Duodenal mucosa (tissue), 2 donors: ENCODE measurements around the gene RIT2.

Source experiments
- H3K27ac ChIP-seq: one replicate; pipeline ENCODE4 v1.7.0; 2013; ENCODE audit warnings: low read depth, low read length
- H3K27me3 ChIP-seq, 2 donors: one replicate each; pipeline ENCODE4 v1.7.0; 2013; ENCODE audit warnings: low read length in 2 of 2, control low read depth in 1 of 2; ENCODE audit not compliant: insufficient read depth in 2 of 2, control insufficient read depth in 1 of 2
- H3K36me3 ChIP-seq, 2 donors: one replicate each; pipeline ENCODE4 v1.7.0; 2013; ENCODE audit warnings: low read length in 2 of 2, control low read depth in 1 of 2; ENCODE audit not compliant: insufficient read depth in 2 of 2, control insufficient read depth in 1 of 2
- H3K4me1 ChIP-seq, 2 donors: one replicate each; pipeline ENCODE4 v1.7.0; 2013; ENCODE audit warnings: low read length in 2 of 2, control low read depth in 1 of 2; ENCODE audit not compliant: insufficient read depth in 2 of 2, control insufficient read depth in 1 of 2
- H3K4me3 ChIP-seq, 2 donors: one replicate each; pipeline ENCODE4 v1.7.0; 2013; ENCODE audit warnings: low read length in 2 of 2, low read depth in 1 of 2
- H3K9ac ChIP-seq, 2 donors: one replicate each; pipeline ENCODE4 v1.7.0; 2013; ENCODE audit warnings: low read length in 2 of 2, low read depth in 1 of 2
- H3K9me3 ChIP-seq, 2 donors: one replicate each; pipeline ENCODE4 v1.7.0; 2013; ENCODE audit warnings: low read length in 2 of 2, control low read depth in 1 of 2; ENCODE audit not compliant: control insufficient read depth in 1 of 2

RIT2 gene

GRCh38 chr18:42872838-42873237 lies 242.6 kb downstream of the RIT2 start:
- Histone ChIP-seq H3K4me3 (no peak overlapping the region), H3K27ac (no peak overlapping the region), H3K9ac (no peak overlapping the region), H3K4me1 (no peaks in the 10 kb centered on the region), H3K36me3 (no peaks in the 10 kb centered on the region), H3K9me3 (no peaks in the 10 kb centered on the region), H3K27me3 (no peaks in the 10 kb centered on the region)

GRCh38 chr18:42864876-42865275 lies 250.6 kb downstream of the RIT2 start:
- no peak overlapping the region for H3K9ac ChIP-seq
- no peaks in the 10 kb centered on the region for H3K9me3 ChIP-seq
- H3K27me3 ChIP-seq, result no peaks in the 10 kb centered on the region
- H3K36me3 ChIP-seq, result no peaks in the 10 kb centered on the region
- no peak overlapping the region for H3K4me3 ChIP-seq
- H3K4me1 ChIP-seq, result no peaks in the 10 kb centered on the region
- no peak overlapping the region for H3K27ac ChIP-seq

GRCh38 chr18:42861271-42861670 lies 254.2 kb downstream of the RIT2 start:
- Histone ChIP-seq H3K27ac (no peak overlapping the region), H3K27me3 (no peaks in the 10 kb centered on the region), H3K4me1 (no peaks in the 10 kb centered on the region), H3K9me3 (no peaks in the 10 kb centered on the region), H3K9ac (no peak overlapping the region), H3K36me3 (no peaks in the 10 kb centered on the region), H3K4me3 (no peak overlapping the region)

- no peaks in the 10 kb centered on the region for H3K27me3 ChIP-seq
- H3K4me1 ChIP-seq, result no peaks in the 10 kb centered on the region
- no peaks in the 10 kb centered on the region for H3K36me3 ChIP-seq
- no peak overlapping the region for H3K9ac ChIP-seq
- H3K4me3 ChIP-seq, result no peak overlapping the region
- H3K27ac ChIP-seq, result no peak overlapping the region
- no peaks in the 10 kb centered on the region for H3K9me3 ChIP-seq
These were observed 254.9 kb downstream of the RIT2 start for GRCh38 chr18:42860548-42860947.

GRCh38 chr18:42860011-42860410 lies 255.5 kb downstream of the RIT2 start:
- H3K36me3 ChIP-seq, result no peaks in the 10 kb centered on the region
- H3K4me1 ChIP-seq, result no peaks in the 10 kb centered on the region
- no peak overlapping the region for H3K9ac ChIP-seq
- H3K27ac ChIP-seq, result no peak overlapping the region
- H3K9me3 ChIP-seq, result no peaks in the 10 kb centered on the region
- no peak overlapping the region for H3K4me3 ChIP-seq
- no peaks in the 10 kb centered on the region for H3K27me3 ChIP-seq

GRCh38 chr18:42854558-42854957 lies 260.9 kb downstream of the RIT2 start:
- Histone ChIP-seq H3K4me1 (no peaks in the 10 kb centered on the region), H3K27ac (no peak overlapping the region)

GRCh38 chr18:42850174-42851083 lies 265.1 kb downstream of the RIT2 start:
- H3K9ac ChIP-seq, result no peak overlapping the region

More at GRCh38 chr18:42854558-42854957, 260.9 kb downstream of the RIT2 start:
- H3K27me3 ChIP-seq, result no peaks in the 10 kb centered on the region
- no peak overlapping the region for H3K9ac ChIP-seq
- no peaks in the 10 kb centered on the region for H3K9me3 ChIP-seq
- no peak overlapping the region for H3K4me3 ChIP-seq
- no peaks in the 10 kb centered on the region for H3K36me3 ChIP-seq

GRCh38 chr18:42839408-42839807 lies 276.1 kb downstream of the RIT2 start:
- H3K36me3 ChIP-seq, result no peaks in the 10 kb centered on the region
- H3K27me3 ChIP-seq, result no peaks in the 10 kb centered on the region
- no peak overlapping the region for H3K27ac ChIP-seq
- no peaks in the 10 kb centered on the region for H3K4me1 ChIP-seq
- H3K9me3 ChIP-seq, result no peaks in the 10 kb centered on the region
- no peak overlapping the region for H3K9ac ChIP-seq
- H3K4me3 ChIP-seq, result no peak overlapping the region

More at GRCh38 chr18:42850174-42851083, 265.1 kb downstream of the RIT2 start:
- Histone ChIP-seq H3K9me3 (no peaks in the 10 kb centered on the region), H3K4me3 (no peak overlapping the region), H3K27me3 (no peaks in the 10 kb centered on the region), H3K27ac (no peak overlapping the region), H3K36me3 (no peaks in the 10 kb centered on the region), H3K4me1 (no peaks in the 10 kb centered on the region)

GRCh38 chr18:42838546-42839145 lies 276.8 kb downstream of the RIT2 start:
- Histone ChIP-seq H3K27me3 (no peaks in the 10 kb centered on the region), H3K27ac (no peak overlapping the region), H3K4me3 (no peak overlapping the region), H3K36me3 (no peaks in the 10 kb centered on the region), H3K4me1 (no peaks in the 10 kb centered on the region), H3K9ac (no peak overlapping the region), H3K9me3 (no peaks in the 10 kb centered on the region)

GRCh38 chr18:42830936-42831335 lies 284.5 kb downstream of the RIT2 start:
- H3K27me3 ChIP-seq, result no peaks in the 10 kb centered on the region
- no peaks in the 10 kb centered on the region for H3K36me3 ChIP-seq
- no peak overlapping the region for H3K27ac ChIP-seq
- no peak overlapping the region for H3K9ac ChIP-seq
- no peak overlapping the region for H3K4me3 ChIP-seq
- no peaks in the 10 kb centered on the region for H3K9me3 ChIP-seq
- no peaks in the 10 kb centered on the region for H3K4me1 ChIP-seq
